Vagina (tissue), 2 donors: Measurements from ENCODE around the gene PPL. TPM values are rescaled to one million over a fixed set of nuclear protein-coding genes. Genes with fewer than 3 reads are reported as not detected.
"Not testable (repeated sequence)": the region's sequence is repeated elsewhere in the genome, so short reads cannot be mapped to it uniquely, and the experiment has no call there.

Experiments
- DNase-seq, 2 donors: peaks; one replicate each; pipeline ENCODE4 v3.0.0-alpha.2; 2017; ENCODE audit errors: extremely low spot score in 2 of 2
- H3K27ac ChIP-seq: fragments of 200-600 bp; sonication (generic); one replicate; pipeline ENCODE4 v1.5.1; 2019
- H3K27me3 ChIP-seq: fragments of 200-600 bp; sonication (generic); one replicate; pipeline ENCODE4 v1.5.1; 2019
- H3K36me3 ChIP-seq, 2 donors: fragments of 200-600 bp; sonication (generic); one replicate each; pipeline ENCODE4 v1.5.1; 2017 to 2019
- H3K4me1 ChIP-seq: fragments of 200-600 bp; sonication (generic); one replicate; pipeline ENCODE4 v1.5.1; 2019
- H3K4me3 ChIP-seq, 2 donors: fragments of 200-600 bp; sonication (generic); 1 replicate in 1 of 2; 2 replicates in 1 of 2; pipeline ENCODE4 v1.5.1; 2016 to 2019
- H3K9me3 ChIP-seq: fragments of 200-600 bp; sonication (generic); one replicate; pipeline ENCODE4 v1.5.1; 2019
- CTCF ChIP-seq, 3 experiments: fragments of 450-650 bp in 2 of 3; fragments of 200-600 bp in 1 of 3; sonication (generic) in 1 of 3; IDR thresholded peaks; one replicate each; pipeline ENCODE4 v1.5.1; 2017 to 2019; ENCODE audit warnings: antibody characterized with exemption in 3 of 3, mild to moderate bottlenecking in 2 of 3, moderate library complexity in 2 of 3
- POLR2A ChIP-seq, 2 donors: fragments of 450-650 bp; IDR thresholded peaks; one replicate each; pipeline ENCODE4 v1.6.1; 2017; ENCODE audit warnings: antibody characterized with exemption in 2 of 2, mild to moderate bottlenecking in 2 of 2, moderate library complexity in 2 of 2
- POLR2AphosphoS5 ChIP-seq, 2 donors: sonication (generic); formaldehyde crosslinking; IDR thresholded peaks; one replicate each; pipeline ENCODE4 v1.9.0; 2017; ENCODE audit warnings: antibody characterized with exemption in 2 of 2, mild to moderate bottlenecking in 2 of 2, low read depth in 1 of 2; ENCODE audit not compliant: insufficient read depth in 1 of 2
- intact Hi-C: fragments of 100-400 bp; cut with DNase I; formaldehyde crosslinking; loops from one replicate; pipeline ENCODE4 v1.15.1; 2023
- total RNA-seq: library from RNA; depleted of rRNA; stranded (reverse); fragments of >200 nt; gene quantifications from one replicate; pipeline ENCODE4 v1.2.3, GENCODE V29; 2016

The PPL gene
- total RNA-seq, 1 donor from 2014 or later, result 391 TPM

- no peak for TF ChIP-seq POLR2A (IDR thresholded peaks at IDR 0.05)
- no peak for TF ChIP-seq POLR2AphosphoS5 (IDR thresholded peaks at IDR 0.05; ENCODE audit: insufficient read depth in 1 of 2, low read depth in 1 of 2)
- no peak for TF ChIP-seq CTCF (IDR thresholded peaks at IDR 0.05)
- H3K27ac ChIP-seq, result no peak overlapping the region
- peaks cover 12% of the 10 kb centered on the region for H3K4me1 ChIP-seq
- no peak for DNase-seq
- peaks cover 0 to 94% of the 10 kb centered on the region in 2 donors for H3K36me3 ChIP-seq
- H3K9me3 ChIP-seq, result no peaks in the 10 kb centered on the region
- no peak overlapping the region for H3K4me3 ChIP-seq
- intact Hi-C loops, result no loop called here
- H3K27me3 ChIP-seq, result no peaks in the 10 kb centered on the region
These were observed 39.6 kb downstream of the PPL start for GRCh38 chr16:4897328-4897727.

- H3K27ac ChIP-seq, DNase-seq, H3K9me3 ChIP-seq, H3K27me3 ChIP-seq, H3K4me3 ChIP-seq, intact Hi-C loops: not testable (repeated sequence)
- Histone ChIP-seq H3K36me3 (peaks cover 0 to 94% of the 10 kb centered on the region in 2 donors), H3K4me1 (peaks cover 18% of the 10 kb centered on the region)
These were observed 40.2 kb downstream of the PPL start for GRCh38 chr16:4896761-4897160.

GRCh38 chr16:4895366-4895765 is 41.6 kb downstream of the PPL start:
- no peaks in the 10 kb centered on the region for H3K27me3 ChIP-seq
- peaks cover 0 to 94% of the 10 kb centered on the region in 2 donors for H3K36me3 ChIP-seq
- H3K27ac ChIP-seq, result no peak overlapping the region
- no peaks in the 10 kb centered on the region for H3K9me3 ChIP-seq
- TF ChIP-seq POLR2A (IDR thresholded peaks at IDR 0.05), result no peak
- TF ChIP-seq CTCF (IDR thresholded peaks at IDR 0.05), result no peak
- no peak for TF ChIP-seq POLR2AphosphoS5 (IDR thresholded peaks at IDR 0.05; ENCODE audit: insufficient read depth in 1 of 2, low read depth in 1 of 2)
- intact Hi-C loops, result no loop called here
- no peak overlapping the region for H3K4me3 ChIP-seq
- no peak for DNase-seq
- peaks cover 19% of the 10 kb centered on the region for H3K4me1 ChIP-seq

GRCh38 chr16:4894276-4895150 is 42.4 kb downstream of the PPL start:
- DNase-seq, result no peak
- H3K9me3 ChIP-seq, result no peaks in the 10 kb centered on the region
- TF ChIP-seq POLR2AphosphoS5 (IDR thresholded peaks at IDR 0.05; ENCODE audit: insufficient read depth in 1 of 2, low read depth in 1 of 2), result no peak
- TF ChIP-seq POLR2A (IDR thresholded peaks at IDR 0.05), result no peak
- no peak for TF ChIP-seq CTCF (IDR thresholded peaks at IDR 0.05)
- intact Hi-C loops, result no loop called here
- H3K4me1 ChIP-seq, result peaks cover 19% of the 10 kb centered on the region
- peaks cover 0 to 94% of the 10 kb centered on the region in 2 donors for H3K36me3 ChIP-seq
- H3K4me3 ChIP-seq, result no peak overlapping the region
- no peak overlapping the region for H3K27ac ChIP-seq
- H3K27me3 ChIP-seq, result no peaks in the 10 kb centered on the region

- H3K27ac ChIP-seq, result peak overlapping the region; percentile 74
- H3K4me3 ChIP-seq, result no peak overlapping the region
- TF ChIP-seq POLR2AphosphoS5 (IDR thresholded peaks at IDR 0.05; ENCODE audit: insufficient read depth in 1 of 2, low read depth in 1 of 2), result no peak
- no peak for TF ChIP-seq CTCF (IDR thresholded peaks at IDR 0.05)
- no peak for TF ChIP-seq POLR2A (IDR thresholded peaks at IDR 0.05)
- peaks cover 19% of the 10 kb centered on the region for H3K4me1 ChIP-seq
- no peaks in the 10 kb centered on the region for H3K9me3 ChIP-seq
- peaks cover 0 to 91% of the 10 kb centered on the region in 2 donors for H3K36me3 ChIP-seq
- DNase-seq, result no peak
- intact Hi-C loops, result no loop called here
- H3K27me3 ChIP-seq, result no peaks in the 10 kb centered on the region
These were observed 43.7 kb downstream of the PPL start for GRCh38 chr16:4893103-4893862.
